H1 (cell line): Measurements from ENCODE around the gene KIF3B. TPM values are rescaled to one million over a fixed set of nuclear protein-coding genes. Genes with fewer than 3 reads are reported as not detected.

Experiments
- BCL11A ChIP-seq, 2 experiments: IDR thresholded peaks; one replicate each; pipeline ENCODE4 v1.6.1; 2011; ENCODE audit warnings: low read depth in 2 of 2, low read length in 2 of 2, mild to moderate bottlenecking in 2 of 2
- CEBPB ChIP-seq: IDR thresholded peaks from 2 replicates; pipeline ENCODE4 v1.6.1; 2012; ENCODE audit warnings: low read depth, low read length
- KDM5A ChIP-seq: fragments of 200-600 bp; IDR thresholded peaks from 2 replicates; pipeline ENCODE4 v1.7.1; 2012; ENCODE audit warnings: mild to moderate bottlenecking, low read length, inconsistent platforms, mixed read lengths
- POLR2A ChIP-seq, 2 experiments: IDR thresholded peaks; 1 replicate in 1 of 2; 2 replicates in 1 of 2; pipeline ENCODE4 v1.6.1; 2011; ENCODE audit warnings: low read depth in 2 of 2, low read length in 2 of 2, mild to moderate bottlenecking in 2 of 2; ENCODE audit errors: control extremely low read depth in 1 of 2
- SP1 ChIP-seq: IDR thresholded peaks from 2 replicates; pipeline ENCODE4 v1.6.1; 2011; ENCODE audit warnings: low read depth, low read length
- TAF1 ChIP-seq: IDR thresholded peaks from 2 replicates; pipeline ENCODE4 v1.6.1; 2011; ENCODE audit warnings: mild to moderate bottlenecking, low read depth, low read length
- polyA plus RNA-seq, 7 experiments: library from polyadenylated mRNA; depleted of rRNA in 3 of 7; stranded (reverse) in 5 of 7; unstranded in 2 of 7; fragments of >200 nt in 5 of 7; fragments of 200-250 nt in 2 of 7; gene quantifications; 1 replicate in 5 of 7; 2 replicates in 1 of 7; 4 replicates in 1 of 7; pipeline versions ENCODE4 v1.2.1 to v1.2.3, GENCODE V29; 2011 to 2013; ENCODE audit warnings: missing spikeins in 2 of 7, mixed read lengths in 2 of 7
- total RNA-seq: library from RNA; stranded (reverse); fragmentation: NEBNext Ultra II Directional; extraction: Animal tissue kit (Norgen Biotek cat#: 25700); gene quantifications from 2 replicates; pipeline ENCODE4 v1.2.1, GENCODE V29; 2021

Gene KIF3B
- total and polyA plus RNA-seq, 2 of the 8 experiments (the other 6 are each of a cell fraction or from before 2014, with no cell fraction given) = 10.1 to 22.4 TPM

GRCh38 chr20:32363492-32363891, 86.0 kb downstream of the KIF3B start (continued):
- no peak for TF ChIP-seq SP1
- TF ChIP-seq KDM5A = no peak
- TF ChIP-seq CEBPB = no peak
- TF ChIP-seq TAF1 = no peak
- TF ChIP-seq BCL11A (IDR thresholded peaks at IDR 0.05; ENCODE audit: low read depth in 2 of 2, low read length in 2 of 2) = no peak
- no peak for TF ChIP-seq POLR2A (IDR thresholded peaks at IDR 0.05; ENCODE audit: control extremely low read depth in 1 of 2, low read depth in 2 of 2, low read length in 2 of 2)
